Thyroid gland (tissue), 4 donors: ENCODE results near the gene SYNRG. TPM values are rescaled to one million over a fixed set of nuclear protein-coding genes. Genes with fewer than 3 reads are reported as not detected.
A peak's percentile ranks its signal among the peaks of the same experiment; 100 is the strongest.

Experiments
- DNase-seq, 2 donors: peaks; one replicate each; pipeline ENCODE4 v3.0.0-alpha.2; 2019
- H3K27ac ChIP-seq, 3 donors: fragments of 200-600 bp; sonication (generic); 1 replicate in 2 of 3; 2 replicates in 1 of 3; pipeline ENCODE4 v1.5.1; 2016 to 2019; ENCODE audit warnings: mild to moderate bottlenecking in 1 of 3, moderate library complexity in 1 of 3
- H3K27me3 ChIP-seq: fragments of 200-600 bp; sonication (generic); one replicate; pipeline ENCODE4 v1.5.1; 2019
- H3K36me3 ChIP-seq, 2 donors: fragments of 200-600 bp; sonication (generic); one replicate each; pipeline ENCODE4 v1.5.1; 2016 to 2019
- H3K4me1 ChIP-seq, 2 donors: fragments of 200-600 bp; sonication (generic); one replicate each; pipeline ENCODE4 v1.5.1; 2017 to 2019
- H3K4me3 ChIP-seq, 3 donors: fragments of 200-600 bp; sonication (generic); replicated peaks in 1 of 3; 1 replicate in 2 of 3; 2 replicates in 1 of 3; pipeline ENCODE4 v1.5.1; 2016; ENCODE audit warnings: mild to moderate bottlenecking in 1 of 3
- H3K9me3 ChIP-seq: fragments of 200-600 bp; sonication (generic); one replicate; pipeline ENCODE4 v1.5.1; 2017
- CTCF ChIP-seq, 6 experiments: fragments of 200-600 bp in 3 of 6; fragments of 450-650 bp in 3 of 6; sonication (generic) in 3 of 6; IDR thresholded peaks; one replicate each; pipeline ENCODE4 v1.5.1; 2016 to 2019; ENCODE audit warnings: antibody characterized with exemption in 6 of 6, mild to moderate bottlenecking in 2 of 6, inconsistent platforms in 1 of 6, moderate library complexity in 1 of 6
- POLR2A ChIP-seq, 2 donors: fragments of 450-650 bp; IDR thresholded peaks; one replicate each; pipeline ENCODE4 v1.6.1; 2017; ENCODE audit warnings: antibody characterized with exemption in 2 of 2, mild to moderate bottlenecking in 2 of 2, moderate library complexity in 1 of 2
- WGBS, 2 donors: methylation state at CpG; one replicate each; pipeline ENCODE4 v1.1.5; 2017; 5-methylcytosine and 5-hydroxymethylcytosine counted together
- intact Hi-C: fragments of 100-400 bp; cut with DNase I; formaldehyde crosslinking; loops from one replicate; pipeline ENCODE4 v1.15.1; 2023
- total RNA-seq, 4 donors: library from RNA; depleted of rRNA; stranded (reverse); fragments of >200 nt; gene quantifications; one replicate each; pipeline ENCODE4 v1.2.3, GENCODE V29; 2016

The SYNRG gene
- total RNA-seq, 4 donors from 2014 or later = 33.4 to 54.1 (median 41.6) TPM

- DNase-seq = peak; percentile 13 to 19
- 79 to 86% methylated on average over 2 of the region's 2 CpGs for WGBS, 2 donors
Observed at GRCh38 chr17:37478187-37478586, 131.0 kb downstream of the SYNRG start.

GRCh38 chr17:37476431-37477120 is 132.6 kb downstream of the SYNRG start:
- H3K36me3 ChIP-seq = peaks cover 3 to 9% of the 10 kb centered on the region in 2 donors
- H3K27me3 ChIP-seq = no peaks in the 10 kb centered on the region
- H3K27ac ChIP-seq = peak overlapping the region; percentile 67 to 83 (median 80)
- peaks cover 18 to 31% of the 10 kb centered on the region in 2 donors for H3K4me1 ChIP-seq
- 87 to 91% methylated on average over 4 of the region's 4 CpGs for WGBS, 2 donors
- TF ChIP-seq CTCF (IDR thresholded peaks at IDR 0.05) (no peak), POLR2A (IDR thresholded peaks at IDR 0.05) (no peak)
- intact Hi-C loops = no loop called here
- H3K4me3 ChIP-seq = no peak overlapping the region
- H3K9me3 ChIP-seq = no peaks in the 10 kb centered on the region
- DNase-seq = peak; percentile 56 to 76

More at GRCh38 chr17:37478187-37478586, 131.0 kb downstream of the SYNRG start:
- no peak for TF ChIP-seq POLR2A (IDR thresholded peaks at IDR 0.05)
- TF ChIP-seq CTCF (IDR thresholded peaks at IDR 0.05) = no peak
- H3K4me1 ChIP-seq = peaks cover 18 to 31% of the 10 kb centered on the region in 2 donors
- peaks cover 3 to 8% of the 10 kb centered on the region in 2 donors for H3K36me3 ChIP-seq
- no peaks in the 10 kb centered on the region for H3K27me3 ChIP-seq
- no peaks in the 10 kb centered on the region for H3K9me3 ChIP-seq
- intact Hi-C loops = no loop called here
- H3K27ac ChIP-seq = peak overlapping the region in 1 of 3 donors; percentile 83
- no peak overlapping the region for H3K4me3 ChIP-seq

GRCh38 chr17:37475731-37476420 is 133.3 kb downstream of the SYNRG start:
- H3K4me1 ChIP-seq = peaks cover 13 to 24% of the 10 kb centered on the region in 2 donors
- peak overlapping the region; percentile 67 to 83 (median 80) for H3K27ac ChIP-seq
- WGBS, 2 donors = 87 to 96% methylated on average over 1 of the region's 1 CpG
- DNase-seq = no peak
- no peak for TF ChIP-seq CTCF (IDR thresholded peaks at IDR 0.05)
- TF ChIP-seq POLR2A (IDR thresholded peaks at IDR 0.05) = no peak
- no peaks in the 10 kb centered on the region for H3K9me3 ChIP-seq
- intact Hi-C loops = no loop called here
- H3K36me3 ChIP-seq = peaks cover 6 to 9% of the 10 kb centered on the region in 2 donors
- no peaks in the 10 kb centered on the region for H3K27me3 ChIP-seq
- H3K4me3 ChIP-seq = no peak overlapping the region

GRCh38 chr17:37470181-37470580 is 139.0 kb downstream of the SYNRG start:
- no peak for DNase-seq
- H3K36me3 ChIP-seq = peaks cover 13 to 16% of the 10 kb centered on the region in 2 donors

More at GRCh38 chr17:37470181-37470580, 139.0 kb downstream of the SYNRG start:
- Histone ChIP-seq H3K4me1 (peaks cover 0 to 4% of the 10 kb centered on the region in 2 donors), H3K27ac (no peak overlapping the region), H3K27me3 (no peaks in the 10 kb centered on the region), H3K4me3 (no peak overlapping the region), H3K9me3 (no peaks in the 10 kb centered on the region)
- intact Hi-C loops = no loop called here
- WGBS, 2 donors = 90 to 93% methylated on average over 7 of the region's 7 CpGs
- TF ChIP-seq POLR2A (IDR thresholded peaks at IDR 0.05) (no peak), CTCF (IDR thresholded peaks at IDR 0.05) (no peak)
